Fibroblast of pulmonary artery (primary cell): ENCODE measurements around the gene SGCA.

Experiments
- DNase-seq: peaks from one replicate; pipeline ENCODE4 v3.0.0-alpha.2; 2010; ENCODE audit warnings: low read depth
- H3K4me3 ChIP-seq: replicated peaks from 2 replicates; pipeline ENCODE4 v1.5.1; 2011; ENCODE audit warnings: low read depth, mild to moderate bottlenecking, control low read depth, low read length, moderate library complexity
- TF ChIP-seq, protein P1 (sequence below): IDR thresholded peaks from 2 replicates; pipeline ENCODE4 v1.5.1; 2011; ENCODE audit warnings: mild to moderate bottlenecking, control low read depth, low read length, inconsistent platforms; ENCODE audit errors: missing control alignments

SGCA gene

GRCh38 chr17:50123649-50124349 is 42.0 kb upstream of the SGCA start:
- no peak overlapping the region for H3K4me3 ChIP-seq
- DNase-seq: no peak
- TF ChIP-seq, protein P1, sequence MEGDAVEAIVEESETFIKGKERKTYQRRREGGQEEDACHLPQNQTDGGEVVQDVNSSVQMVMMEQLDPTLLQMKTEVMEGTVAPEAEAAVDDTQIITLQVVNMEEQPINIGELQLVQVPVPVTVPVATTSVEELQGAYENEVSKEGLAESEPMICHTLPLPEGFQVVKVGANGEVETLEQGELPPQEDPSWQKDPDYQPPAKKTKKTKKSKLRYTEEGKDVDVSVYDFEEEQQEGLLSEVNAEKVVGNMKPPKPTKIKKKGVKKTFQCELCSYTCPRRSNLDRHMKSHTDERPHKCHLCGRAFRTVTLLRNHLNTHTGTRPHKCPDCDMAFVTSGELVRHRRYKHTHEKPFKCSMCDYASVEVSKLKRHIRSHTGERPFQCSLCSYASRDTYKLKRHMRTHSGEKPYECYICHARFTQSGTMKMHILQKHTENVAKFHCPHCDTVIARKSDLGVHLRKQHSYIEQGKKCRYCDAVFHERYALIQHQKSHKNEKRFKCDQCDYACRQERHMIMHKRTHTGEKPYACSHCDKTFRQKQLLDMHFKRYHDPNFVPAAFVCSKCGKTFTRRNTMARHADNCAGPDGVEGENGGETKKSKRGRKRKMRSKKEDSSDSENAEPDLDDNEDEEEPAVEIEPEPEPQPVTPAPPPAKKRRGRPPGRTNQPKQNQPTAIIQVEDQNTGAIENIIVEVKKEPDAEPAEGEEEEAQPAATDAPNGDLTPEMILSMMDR: no peak

DNA sequence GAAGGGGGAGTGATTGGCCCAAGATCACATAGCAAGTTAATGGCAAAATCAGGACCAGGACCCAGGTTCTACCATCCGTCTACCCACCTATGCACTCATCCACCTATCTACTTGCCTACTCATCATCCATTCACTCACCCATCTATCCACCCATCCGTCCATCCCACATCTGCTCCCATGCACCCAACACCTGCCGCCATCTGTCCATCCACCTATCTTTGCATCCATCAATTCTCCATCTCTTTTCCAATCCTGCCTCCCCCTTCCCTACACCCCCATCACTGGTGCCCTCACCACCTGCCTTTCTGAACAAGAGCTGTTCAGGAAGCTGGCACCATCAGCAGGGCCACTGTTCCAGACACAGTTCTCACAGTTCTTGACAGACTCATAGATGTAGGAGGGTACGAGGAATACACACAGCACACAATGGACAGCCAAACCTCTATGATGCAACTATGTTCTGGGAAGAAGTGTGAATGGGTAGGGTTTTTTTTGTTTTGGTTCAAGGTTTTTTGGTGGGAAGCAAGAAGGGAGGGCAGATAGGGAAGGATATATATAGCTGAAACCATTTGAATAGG is 40.3 kb upstream of the SGCA start:
- no peak overlapping the region for H3K4me3 ChIP-seq
- TF ChIP-seq, protein P1: no peak
- peak; percentile 80 for DNase-seq

DNA sequence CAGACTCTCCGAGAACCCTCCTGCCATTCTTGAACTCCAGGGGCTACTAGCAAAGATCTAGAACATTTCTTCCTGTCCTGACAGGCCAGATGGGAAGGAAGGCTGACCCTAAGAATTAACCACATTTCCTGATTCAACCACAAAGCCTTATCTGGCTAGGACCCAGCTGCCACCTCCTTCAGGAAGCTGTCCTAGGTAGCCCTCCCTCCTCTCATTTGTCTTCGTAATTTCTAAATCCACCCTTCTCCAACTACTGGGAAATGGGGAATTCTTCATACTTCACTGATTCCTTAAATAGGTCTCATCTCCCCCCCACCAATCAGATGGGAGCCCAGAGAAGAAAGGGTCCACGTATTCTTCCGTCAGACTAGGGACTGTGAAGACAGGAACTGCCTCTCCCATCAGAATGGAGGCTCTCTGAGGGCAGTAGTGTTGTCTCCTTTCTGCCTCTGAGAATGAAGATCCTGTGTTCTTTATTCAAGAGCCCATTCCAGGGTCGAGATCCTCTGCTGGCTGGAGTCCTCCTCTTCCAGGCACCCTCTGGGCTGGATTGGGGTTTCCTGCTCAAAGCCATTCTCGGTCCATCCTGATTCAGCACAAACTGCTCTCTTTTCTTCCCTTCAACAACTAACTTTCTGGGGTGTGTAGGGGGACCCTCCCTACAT is 38.0 kb upstream of the SGCA start:
- TF ChIP-seq, protein P1: no peak
- DNase-seq: peak; percentile 40
- H3K4me3 ChIP-seq: no peak overlapping the region

DNA sequence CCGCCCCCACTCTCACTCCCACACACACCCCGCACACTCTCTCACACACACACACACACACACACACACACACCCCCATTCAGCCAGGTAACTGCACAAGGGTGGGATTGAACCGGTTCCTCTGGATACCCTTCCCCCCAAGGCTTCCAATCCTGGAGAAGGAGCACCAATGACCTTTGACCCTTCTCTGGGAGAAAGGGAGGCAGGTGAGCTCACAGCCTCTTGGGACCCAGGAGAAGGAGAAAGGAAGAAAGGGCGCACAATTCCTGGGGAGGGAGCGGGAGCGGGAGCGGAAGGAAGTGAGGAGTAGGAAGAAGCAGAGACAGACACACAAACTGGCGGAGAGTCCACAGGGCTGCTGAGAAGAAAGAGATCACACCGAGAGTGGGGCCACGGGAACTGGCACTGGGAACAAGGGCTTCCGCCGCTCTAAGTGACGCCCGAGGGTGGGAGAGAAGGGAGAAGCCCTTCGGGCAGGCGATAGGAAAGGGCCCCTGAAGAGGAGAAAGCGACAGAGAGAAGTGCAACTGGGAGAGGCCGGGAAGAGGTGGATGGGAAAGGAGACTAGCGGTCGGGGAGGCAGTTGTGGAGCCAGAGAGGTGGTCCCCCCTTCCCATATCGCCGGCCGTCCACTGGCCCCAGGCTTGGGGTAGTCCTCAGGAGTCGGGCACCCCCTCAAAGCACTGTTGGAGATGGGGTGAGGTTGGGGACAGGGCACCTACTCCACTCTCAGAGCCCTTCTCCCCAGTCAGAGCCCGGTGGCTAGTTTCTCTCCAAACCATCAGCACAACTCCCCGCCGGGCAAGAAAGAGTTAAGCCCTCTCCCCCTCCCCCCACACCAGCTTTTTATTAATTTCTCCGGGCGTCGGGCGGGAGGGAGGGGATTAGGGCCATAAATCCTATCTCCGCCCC is 37.1 kb upstream of the SGCA start:
- DNase-seq: peak; percentile 38
- peak overlapping the region; percentile 57 for H3K4me3 ChIP-seq
- TF ChIP-seq, protein P1: no peak

GRCh38 chr17:50129353-50129727 is 36.5 kb upstream of the SGCA start:
- DNase-seq: no peak
- TF ChIP-seq, protein P1: no peak
- peak overlapping the region; percentile 57 for H3K4me3 ChIP-seq

GRCh38 chr17:50129728-50130558 is 35.9 kb upstream of the SGCA start, which contains the start of gene SAMD14:
SAMD14 (minus strand) TSS chr17:50130160; CDS start chr17:50124959, 5,201 bp downstream.
- peak; percentile 53 for DNase-seq
- TF ChIP-seq, protein P1: no peak
- peak within 1 kb of the TSS; percentile 57 for H3K4me3 ChIP-seq
